ENCODE measurements around the gene C6. TPM values are rescaled to one million over a fixed set of nuclear protein-coding genes. Genes with fewer than 3 reads are reported as not detected.

The C6 gene
- total RNA-seq, 4 donors from 2014 or later = 9.6 to 37.6 (median 15.0) TPM

DNA sequence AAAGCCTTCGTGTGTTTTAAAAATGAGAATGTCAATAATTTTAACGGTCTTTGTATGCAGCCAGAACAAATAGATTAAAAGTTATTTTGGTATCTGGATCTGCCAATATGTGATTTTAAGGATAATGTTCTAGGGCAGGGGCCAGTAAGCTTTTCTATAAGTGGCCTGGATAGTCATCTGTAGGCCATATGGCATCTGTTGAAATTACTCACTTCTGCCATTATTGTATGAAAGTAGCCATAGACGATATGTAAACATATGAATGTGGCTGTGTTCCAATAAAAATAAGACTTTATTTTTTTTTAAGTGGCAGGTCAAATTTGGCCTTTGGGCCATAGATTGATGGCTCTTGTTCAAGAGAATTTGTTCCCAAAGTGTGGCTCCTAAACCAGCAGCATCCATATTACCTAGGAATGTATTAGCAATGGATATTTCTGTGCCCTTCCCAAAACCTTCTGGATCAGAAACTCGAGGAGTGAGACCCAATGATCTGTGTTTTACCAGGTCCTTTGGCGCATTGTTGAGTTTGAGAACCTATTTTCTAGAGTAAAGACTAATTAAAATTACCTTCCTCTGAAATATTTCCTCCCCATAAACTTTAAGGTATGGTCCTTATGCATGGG is 55.9 kb downstream of the C6 start:
- H3K9me3 ChIP-seq = no peaks in the 10 kb centered on the region
- WGBS, 2 donors = 63 to 67% methylated on average over 5 of the region's 5 CpGs
- no peaks in the 10 kb centered on the region for H3K36me3 ChIP-seq
- H3K4me1 ChIP-seq = no peaks in the 10 kb centered on the region
- no peaks in the 10 kb centered on the region for H3K27me3 ChIP-seq
- no peak overlapping the region for H3K27ac ChIP-seq
- DNase-seq (ENCODE audit: low spot score in 2 of 2) = no peak
- TF ChIP-seq, protein P1, sequence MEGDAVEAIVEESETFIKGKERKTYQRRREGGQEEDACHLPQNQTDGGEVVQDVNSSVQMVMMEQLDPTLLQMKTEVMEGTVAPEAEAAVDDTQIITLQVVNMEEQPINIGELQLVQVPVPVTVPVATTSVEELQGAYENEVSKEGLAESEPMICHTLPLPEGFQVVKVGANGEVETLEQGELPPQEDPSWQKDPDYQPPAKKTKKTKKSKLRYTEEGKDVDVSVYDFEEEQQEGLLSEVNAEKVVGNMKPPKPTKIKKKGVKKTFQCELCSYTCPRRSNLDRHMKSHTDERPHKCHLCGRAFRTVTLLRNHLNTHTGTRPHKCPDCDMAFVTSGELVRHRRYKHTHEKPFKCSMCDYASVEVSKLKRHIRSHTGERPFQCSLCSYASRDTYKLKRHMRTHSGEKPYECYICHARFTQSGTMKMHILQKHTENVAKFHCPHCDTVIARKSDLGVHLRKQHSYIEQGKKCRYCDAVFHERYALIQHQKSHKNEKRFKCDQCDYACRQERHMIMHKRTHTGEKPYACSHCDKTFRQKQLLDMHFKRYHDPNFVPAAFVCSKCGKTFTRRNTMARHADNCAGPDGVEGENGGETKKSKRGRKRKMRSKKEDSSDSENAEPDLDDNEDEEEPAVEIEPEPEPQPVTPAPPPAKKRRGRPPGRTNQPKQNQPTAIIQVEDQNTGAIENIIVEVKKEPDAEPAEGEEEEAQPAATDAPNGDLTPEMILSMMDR (IDR thresholded peaks at IDR 0.05) = no peak
- TF ChIP-seq POLR2A (IDR thresholded peaks at IDR 0.05) (no peak), EP300 (IDR thresholded peaks at IDR 0.05) (no peak)
- H3K4me3 ChIP-seq = no peak overlapping the region

DNA sequence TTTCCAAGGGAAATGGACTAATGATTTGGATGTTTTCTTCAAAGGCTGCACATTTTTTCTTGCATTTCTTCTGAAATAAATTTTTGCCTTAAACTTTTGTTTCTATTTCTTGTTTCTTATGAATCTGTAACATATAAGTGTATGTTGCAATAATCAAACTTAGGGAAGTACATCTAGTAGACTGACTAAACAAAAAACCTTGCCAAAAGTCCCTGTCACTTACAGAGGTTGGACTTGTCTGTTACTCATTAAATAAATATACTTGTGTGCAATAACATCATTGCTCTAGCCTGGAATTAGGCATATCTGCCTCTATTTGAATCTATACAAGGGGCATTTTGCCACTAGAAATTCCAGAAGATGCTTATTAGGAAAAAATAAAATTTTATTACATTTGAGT is 56.6 kb downstream of the C6 start:
- H3K4me1 ChIP-seq = no peaks in the 10 kb centered on the region
- H3K27ac ChIP-seq = no peak overlapping the region
- H3K27me3 ChIP-seq = no peaks in the 10 kb centered on the region
- no peak for DNase-seq (ENCODE audit: low spot score in 2 of 2)
- H3K4me3 ChIP-seq = no peak overlapping the region
- H3K9me3 ChIP-seq = no peaks in the 10 kb centered on the region
- TF ChIP-seq, protein P1 (IDR thresholded peaks at IDR 0.05) = no peak
- TF ChIP-seq EP300 (IDR thresholded peaks at IDR 0.05) (no peak), POLR2A (IDR thresholded peaks at IDR 0.05) (no peak)
- H3K36me3 ChIP-seq = no peaks in the 10 kb centered on the region

DNA sequence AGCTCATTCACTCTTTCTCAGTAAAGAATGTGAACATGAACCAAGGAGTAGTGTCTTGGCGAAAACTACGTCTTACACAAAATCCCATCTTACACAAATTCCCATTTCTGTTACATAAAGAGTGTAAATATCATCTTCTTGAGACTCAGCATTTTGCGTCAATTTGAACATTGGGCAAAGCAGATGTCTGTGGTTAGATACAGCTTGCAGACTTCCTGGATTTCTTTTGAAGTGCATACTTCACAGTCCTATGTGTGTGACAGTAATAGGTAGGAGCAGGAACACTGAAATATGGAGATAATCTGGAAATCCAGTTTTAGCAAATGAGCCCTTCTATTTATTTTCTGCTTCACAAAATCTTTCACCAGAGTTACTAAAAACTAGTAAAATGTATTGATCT is 58.8 kb downstream of the C6 start:
- DNase-seq (ENCODE audit: low spot score in 2 of 2) = no peak
- 86 to 94% methylated on average over 3 of the region's 3 CpGs for WGBS, 2 donors

DNA sequence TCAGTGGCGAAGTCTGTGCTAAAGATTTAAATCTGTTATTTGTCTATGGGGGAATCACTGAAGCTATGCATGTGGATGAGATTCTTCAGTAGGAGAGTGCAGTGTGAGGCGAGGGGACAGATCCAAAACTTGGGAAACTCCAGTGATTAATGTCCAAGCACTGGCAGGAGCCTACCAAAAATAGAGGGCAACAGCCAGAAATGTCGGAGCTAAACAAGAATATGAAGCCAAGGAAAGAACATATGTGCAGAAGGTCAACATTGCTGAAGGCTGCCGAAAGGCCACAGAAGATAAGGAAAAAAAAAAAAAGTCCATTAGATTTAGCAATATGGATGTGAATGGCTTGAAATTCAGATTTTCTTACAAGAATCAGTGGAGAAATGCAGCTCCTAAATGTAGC is 61.8 kb downstream of the C6 start:
- no peak for DNase-seq (ENCODE audit: low spot score in 2 of 2)
- 77 to 82% methylated on average over 4 of the region's 4 CpGs for WGBS, 2 donors
- TF ChIP-seq, protein P1 (IDR thresholded peaks at IDR 0.05) = no peak
- TF ChIP-seq EP300 (IDR thresholded peaks at IDR 0.05) = no peak
- TF ChIP-seq POLR2A (IDR thresholded peaks at IDR 0.05) = no peak
- H3K27ac ChIP-seq = no peak overlapping the region
- no peak overlapping the region for H3K4me3 ChIP-seq
- H3K36me3 ChIP-seq = no peaks in the 10 kb centered on the region
- H3K4me1 ChIP-seq = no peaks in the 10 kb centered on the region
- no peaks in the 10 kb centered on the region for H3K27me3 ChIP-seq
- no peaks in the 10 kb centered on the region for H3K9me3 ChIP-seq

More for the DNA sequence above, 58.8 kb downstream of the C6 start:
- Histone ChIP-seq H3K4me3 (no peak overlapping the region), H3K27me3 (no peaks in the 10 kb centered on the region), H3K36me3 (no peaks in the 10 kb centered on the region), H3K9me3 (no peaks in the 10 kb centered on the region), H3K4me1 (no peaks in the 10 kb centered on the region), H3K27ac (no peak overlapping the region)
- TF ChIP-seq, protein P1 (IDR thresholded peaks at IDR 0.05) = no peak
- TF ChIP-seq POLR2A (IDR thresholded peaks at IDR 0.05) (no peak), EP300 (IDR thresholded peaks at IDR 0.05) (no peak)

DNA sequence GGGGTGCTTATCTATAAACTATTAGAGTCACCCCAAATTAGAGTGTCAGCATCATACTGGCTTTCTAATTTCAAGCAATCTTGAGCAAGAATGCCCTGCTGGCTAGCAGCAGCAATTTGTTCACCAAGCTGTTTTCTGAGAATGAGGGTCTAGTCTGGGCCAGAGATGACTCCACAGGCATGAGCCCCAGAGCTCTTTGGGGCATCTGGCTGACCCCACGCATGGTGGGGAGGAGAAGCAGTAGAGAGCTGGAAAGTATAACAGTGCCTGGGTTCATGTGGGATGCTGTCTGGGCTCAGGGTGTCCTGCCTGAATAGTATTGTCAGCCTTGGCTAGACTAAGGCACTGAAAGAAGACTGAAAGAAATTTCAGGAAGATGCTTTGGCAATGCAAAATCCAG is 64.9 kb downstream of the C6 start:
- 80 to 90% methylated on average over 1 of the region's 1 CpG for WGBS, 2 donors
- DNase-seq (ENCODE audit: low spot score in 2 of 2) = no peak

More for the DNA sequence above, 64.9 kb downstream of the C6 start:
- Histone ChIP-seq H3K4me3 (no peak overlapping the region), H3K27ac (no peak overlapping the region), H3K9me3 (no peaks in the 10 kb centered on the region), H3K27me3 (no peaks in the 10 kb centered on the region), H3K36me3 (no peaks in the 10 kb centered on the region), H3K4me1 (no peaks in the 10 kb centered on the region)
- TF ChIP-seq EP300 (IDR thresholded peaks at IDR 0.05) = no peak
- TF ChIP-seq, protein P1 (IDR thresholded peaks at IDR 0.05) = no peak
- TF ChIP-seq POLR2A (IDR thresholded peaks at IDR 0.05) = no peak
